ENCODE measurements around the gene PSEN1.

PSEN1 gene

DNA sequence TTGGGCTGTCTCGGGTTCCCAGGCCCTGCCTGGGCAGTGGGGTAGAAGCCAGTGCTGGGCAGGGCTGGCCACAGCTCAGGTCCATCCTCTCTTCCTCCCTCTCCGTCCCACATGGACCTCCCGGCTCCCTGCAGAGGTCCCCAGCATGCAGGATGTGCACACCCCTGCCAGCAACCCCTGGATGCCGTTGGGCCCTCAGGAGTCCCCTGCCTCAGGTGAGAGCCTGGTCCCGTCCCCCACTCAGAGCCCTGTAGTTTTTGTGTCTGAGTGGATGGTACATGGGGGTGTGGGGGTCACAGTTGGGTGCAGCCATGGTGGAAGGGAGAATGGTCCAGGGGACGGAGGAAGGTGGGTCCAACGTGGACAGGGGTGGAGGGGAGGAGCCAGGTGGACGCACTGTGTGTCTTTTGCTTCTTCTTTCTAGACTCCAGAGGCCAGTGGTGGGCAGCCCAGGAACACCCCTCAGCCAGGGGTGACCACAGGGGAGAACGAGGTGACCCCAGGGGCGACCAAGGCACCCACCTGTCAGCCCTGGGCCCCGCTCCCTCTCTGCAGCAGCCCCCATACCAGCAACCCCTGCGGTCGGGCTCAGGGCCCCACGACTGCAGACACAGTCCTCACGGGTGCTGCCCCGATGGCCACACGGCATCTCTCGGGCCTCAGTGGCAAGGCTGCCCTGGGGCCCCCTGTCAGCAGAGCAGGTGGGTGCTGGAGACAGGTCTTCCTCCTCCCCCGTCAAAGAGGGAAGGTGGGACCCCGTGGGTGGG lies 122.7 kb downstream of the PSEN1 start:
- no peak overlapping the region for H3K4me3 ChIP-seq (ENCODE audit: insufficient read depth, low read depth, low read length, poor library complexity, severe bottlenecking)
- H3K4me1 ChIP-seq (ENCODE audit: control insufficient read depth, insufficient read depth, low read length, poor library complexity, severe bottlenecking): no peaks in the 10 kb centered on the region
- no peaks in the 10 kb centered on the region for H3K27me3 ChIP-seq (replicated peaks; ENCODE audit: control insufficient read depth, insufficient read depth, low read length, poor library complexity, severe bottlenecking)
- H3K27ac ChIP-seq (ENCODE audit: insufficient read depth, low read length, poor library complexity, severe bottlenecking): no peak overlapping the region
- H3K9me3 ChIP-seq (ENCODE audit: control insufficient read depth, low read length): no peaks in the 10 kb centered on the region
- H3K36me3 ChIP-seq (ENCODE audit: control insufficient read depth, insufficient read depth, low read length): no peaks in the 10 kb centered on the region
- no peak for DNase-seq

DNA sequence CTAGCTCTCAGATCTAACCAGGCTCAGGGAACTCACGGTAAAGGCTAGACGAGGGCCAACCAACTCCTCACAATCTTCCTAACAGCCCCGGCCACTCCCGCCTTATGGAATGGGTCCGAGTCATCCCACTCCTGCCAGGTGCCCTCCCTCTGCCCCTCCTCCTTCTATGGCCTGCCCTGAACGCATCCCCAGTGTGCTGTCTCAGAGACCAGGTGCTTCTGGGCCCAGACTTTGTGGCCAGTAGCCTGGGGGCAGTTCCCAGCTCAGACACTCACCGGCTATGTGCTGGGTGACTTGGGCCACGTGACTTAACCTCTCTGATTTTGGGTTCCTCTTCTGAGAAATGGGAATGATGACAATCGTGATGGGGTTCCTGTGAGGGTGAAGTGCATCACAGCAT lies 123.5 kb downstream of the PSEN1 start:
- no peaks in the 10 kb centered on the region for H3K4me1 ChIP-seq (ENCODE audit: control insufficient read depth, insufficient read depth, low read length, poor library complexity, severe bottlenecking)
- H3K27ac ChIP-seq (ENCODE audit: insufficient read depth, low read length, poor library complexity, severe bottlenecking): no peak overlapping the region
- no peaks in the 10 kb centered on the region for H3K9me3 ChIP-seq (ENCODE audit: control insufficient read depth, low read length)
- H3K4me3 ChIP-seq (ENCODE audit: insufficient read depth, low read depth, low read length, poor library complexity, severe bottlenecking): no peak overlapping the region
- no peaks in the 10 kb centered on the region for H3K36me3 ChIP-seq (ENCODE audit: control insufficient read depth, insufficient read depth, low read length)
- no peak for DNase-seq
- no peaks in the 10 kb centered on the region for H3K27me3 ChIP-seq (replicated peaks; ENCODE audit: control insufficient read depth, insufficient read depth, low read length, poor library complexity, severe bottlenecking)

DNA sequence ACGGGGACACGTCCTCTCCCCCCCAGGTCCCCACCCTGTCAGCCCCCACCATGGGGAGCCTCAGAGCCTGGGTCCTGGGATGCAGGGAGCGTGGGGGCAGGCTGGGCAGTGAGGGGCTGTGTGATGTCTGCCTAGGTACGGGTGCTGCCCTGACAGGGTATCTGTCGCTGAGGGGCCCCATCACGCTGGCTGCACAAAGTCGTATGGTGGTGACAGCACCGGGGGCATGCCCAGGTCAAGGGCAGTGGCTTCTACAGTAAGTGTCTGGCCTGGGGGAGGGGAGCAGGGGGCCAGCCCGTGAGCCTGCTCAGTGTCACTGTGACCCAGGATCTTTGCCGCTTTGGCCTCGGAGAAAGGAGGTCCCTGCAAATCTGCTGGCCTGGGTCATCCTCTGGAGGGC lies 124.3 kb downstream of the PSEN1 start:
- H3K36me3 ChIP-seq (ENCODE audit: control insufficient read depth, insufficient read depth, low read length): no peaks in the 10 kb centered on the region
- H3K27ac ChIP-seq (ENCODE audit: insufficient read depth, low read length, poor library complexity, severe bottlenecking): no peak overlapping the region
- H3K27me3 ChIP-seq (replicated peaks; ENCODE audit: control insufficient read depth, insufficient read depth, low read length, poor library complexity, severe bottlenecking): no peaks in the 10 kb centered on the region
- H3K4me3 ChIP-seq (ENCODE audit: insufficient read depth, low read depth, low read length, poor library complexity, severe bottlenecking): no peak overlapping the region
- no peaks in the 10 kb centered on the region for H3K4me1 ChIP-seq (ENCODE audit: control insufficient read depth, insufficient read depth, low read length, poor library complexity, severe bottlenecking)
- no peak for DNase-seq
- no peaks in the 10 kb centered on the region for H3K9me3 ChIP-seq (ENCODE audit: control insufficient read depth, low read length)

DNA sequence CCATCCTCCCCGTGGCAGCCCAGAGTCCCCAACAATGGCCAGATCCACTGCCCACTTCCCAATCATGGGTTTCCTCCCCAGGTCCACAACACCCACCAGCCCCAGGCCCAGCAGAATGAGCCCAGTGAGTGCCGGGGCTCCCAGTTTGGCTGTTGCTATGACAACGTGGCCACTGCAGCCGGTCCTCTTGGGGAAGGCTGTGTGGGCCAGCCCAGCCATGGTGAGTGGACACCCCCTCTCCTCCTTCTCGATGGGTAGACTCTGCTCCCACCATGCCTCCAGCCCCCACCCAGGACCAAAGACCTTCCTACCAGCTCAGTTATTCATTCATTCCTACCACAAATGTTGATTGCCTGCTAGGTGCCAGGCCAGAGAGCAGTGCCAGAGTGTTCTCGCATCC lies 124.8 kb downstream of the PSEN1 start:
- DNase-seq: no peak
- Histone ChIP-seq H3K36me3 (ENCODE audit: control insufficient read depth, insufficient read depth, low read length) (no peaks in the 10 kb centered on the region), H3K4me3 (ENCODE audit: insufficient read depth, low read depth, low read length, poor library complexity, severe bottlenecking) (no peak overlapping the region), H3K27me3 (replicated peaks; ENCODE audit: control insufficient read depth, insufficient read depth, low read length, poor library complexity, severe bottlenecking) (no peaks in the 10 kb centered on the region), H3K27ac (ENCODE audit: insufficient read depth, low read length, poor library complexity, severe bottlenecking) (no peak overlapping the region), H3K4me1 (ENCODE audit: control insufficient read depth, insufficient read depth, low read length, poor library complexity, severe bottlenecking) (no peaks in the 10 kb centered on the region), H3K9me3 (ENCODE audit: control insufficient read depth, low read length) (no peaks in the 10 kb centered on the region)

DNA sequence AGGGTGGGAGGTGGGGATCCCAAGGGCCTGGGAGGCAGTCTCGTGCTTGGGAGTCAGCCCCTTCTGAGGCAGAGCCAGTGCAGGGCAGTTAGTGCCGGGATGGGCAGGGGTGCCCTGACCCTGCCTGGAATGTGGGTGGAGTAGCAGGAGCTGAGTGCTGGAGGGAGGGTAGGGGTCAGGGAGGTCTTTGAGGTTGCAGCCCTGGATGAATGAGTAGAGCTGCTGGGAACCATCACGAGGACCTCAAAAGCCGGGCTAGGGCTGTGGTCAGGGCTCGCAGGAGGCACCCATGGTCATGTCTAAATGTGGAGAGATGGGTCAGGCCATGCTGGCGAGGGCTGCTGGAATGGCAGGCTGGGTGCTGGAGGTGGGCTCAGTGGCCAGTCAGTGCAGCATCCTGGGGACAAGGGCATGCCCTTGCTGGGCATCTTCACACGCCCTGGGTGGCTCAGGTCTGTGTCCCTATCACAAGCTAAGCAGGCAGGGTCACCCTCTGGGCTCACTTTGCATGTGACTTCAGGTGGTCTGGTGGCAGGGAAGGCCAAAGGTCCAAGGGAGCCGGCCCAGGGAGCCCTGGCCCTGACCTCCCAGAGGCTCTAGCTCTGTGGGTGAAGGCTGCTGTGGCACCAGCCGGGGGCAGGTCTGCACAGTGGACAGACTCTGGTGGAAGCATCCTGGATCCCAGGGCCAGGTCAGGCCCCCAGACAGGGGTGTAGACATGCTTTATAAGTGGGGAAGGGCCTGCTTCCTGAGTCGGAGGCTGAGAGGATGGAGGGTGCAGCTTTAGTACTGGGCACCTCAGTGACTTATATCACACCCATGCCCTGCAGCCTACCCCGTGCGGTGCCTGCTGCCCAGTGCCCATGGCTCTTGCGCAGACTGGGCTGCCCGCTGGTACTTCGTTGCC lies 125.5 kb downstream of the PSEN1 start:
- no peak for DNase-seq
- Histone ChIP-seq H3K4me1 (ENCODE audit: control insufficient read depth, insufficient read depth, low read length, poor library complexity, severe bottlenecking) (no peaks in the 10 kb centered on the region), H3K4me3 (ENCODE audit: insufficient read depth, low read depth, low read length, poor library complexity, severe bottlenecking) (no peak overlapping the region), H3K27ac (ENCODE audit: insufficient read depth, low read length, poor library complexity, severe bottlenecking) (no peak overlapping the region), H3K27me3 (replicated peaks; ENCODE audit: control insufficient read depth, insufficient read depth, low read length, poor library complexity, severe bottlenecking) (no peaks in the 10 kb centered on the region), H3K9me3 (ENCODE audit: control insufficient read depth, low read length) (no peaks in the 10 kb centered on the region), H3K36me3 (ENCODE audit: control insufficient read depth, insufficient read depth, low read length) (no peaks in the 10 kb centered on the region)

DNA sequence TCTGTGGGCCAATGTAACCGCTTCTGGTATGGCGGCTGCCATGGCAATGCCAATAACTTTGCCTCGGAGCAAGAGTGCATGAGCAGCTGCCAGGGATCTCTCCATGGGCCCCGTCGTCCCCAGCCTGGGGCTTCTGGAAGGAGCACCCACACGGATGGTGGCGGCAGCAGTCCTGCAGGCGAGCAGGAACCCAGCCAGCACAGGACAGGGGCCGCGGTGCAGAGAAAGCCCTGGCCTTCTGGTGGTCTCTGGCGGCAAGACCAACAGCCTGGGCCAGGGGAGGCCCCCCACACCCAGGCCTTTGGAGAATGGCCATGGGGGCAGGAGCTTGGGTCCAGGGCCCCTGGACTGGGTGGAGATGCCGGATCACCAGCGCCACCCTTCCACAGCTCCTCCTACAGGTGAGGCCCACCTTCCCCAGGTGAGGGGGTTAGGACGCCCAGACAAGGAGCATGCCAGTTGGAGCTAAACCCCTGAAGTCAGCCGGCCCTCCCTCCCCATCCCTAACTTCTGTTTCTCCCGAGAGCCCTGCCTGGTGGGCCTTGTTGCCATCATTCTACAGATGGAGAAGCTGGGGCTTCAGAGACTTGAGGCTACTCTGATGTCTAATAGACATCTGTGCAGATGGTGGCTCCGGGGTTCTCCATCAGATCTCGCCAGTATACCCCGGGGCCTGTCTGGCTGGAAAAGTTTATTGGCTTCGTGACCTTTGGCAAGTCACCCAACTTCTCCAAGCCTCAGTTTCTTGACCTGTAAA lies 126.3 kb downstream of the PSEN1 start:
- Histone ChIP-seq H3K4me3 (ENCODE audit: insufficient read depth, low read depth, low read length, poor library complexity, severe bottlenecking) (no peak overlapping the region), H3K27me3 (replicated peaks; ENCODE audit: control insufficient read depth, insufficient read depth, low read length, poor library complexity, severe bottlenecking) (no peaks in the 10 kb centered on the region), H3K4me1 (ENCODE audit: control insufficient read depth, insufficient read depth, low read length, poor library complexity, severe bottlenecking) (no peaks in the 10 kb centered on the region), H3K9me3 (ENCODE audit: control insufficient read depth, low read length) (no peaks in the 10 kb centered on the region), H3K27ac (ENCODE audit: insufficient read depth, low read length, poor library complexity, severe bottlenecking) (no peak overlapping the region), H3K36me3 (ENCODE audit: control insufficient read depth, insufficient read depth, low read length) (no peaks in the 10 kb centered on the region)
- no peak for DNase-seq

DNA sequence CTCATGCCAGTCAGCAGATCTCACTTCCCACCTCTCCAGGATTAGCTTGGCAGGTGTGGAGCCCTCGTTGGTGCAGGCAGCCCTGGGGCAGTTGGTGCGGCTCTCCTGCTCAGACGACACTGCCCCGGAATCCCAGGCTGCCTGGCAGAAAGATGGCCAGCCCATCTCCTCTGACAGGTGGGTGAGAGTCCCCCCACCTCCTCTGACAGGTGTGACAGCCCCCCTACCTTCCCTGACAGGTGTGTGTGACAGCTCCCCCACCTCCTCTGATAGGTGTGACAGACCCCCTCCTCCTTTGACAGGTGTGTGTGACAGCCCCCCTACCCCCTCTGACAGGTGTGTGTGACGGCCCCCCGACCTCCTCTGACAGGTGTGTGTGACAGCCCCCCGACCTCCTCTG lies 127.3 kb downstream of the PSEN1 start:
- H3K4me3 ChIP-seq (ENCODE audit: insufficient read depth, low read depth, low read length, poor library complexity, severe bottlenecking): no peak overlapping the region
- DNase-seq: no peak
- H3K9me3 ChIP-seq (ENCODE audit: control insufficient read depth, low read length): no peaks in the 10 kb centered on the region
- no peak overlapping the region for H3K27ac ChIP-seq (ENCODE audit: insufficient read depth, low read length, poor library complexity, severe bottlenecking)
- no peaks in the 10 kb centered on the region for H3K4me1 ChIP-seq (ENCODE audit: control insufficient read depth, insufficient read depth, low read length, poor library complexity, severe bottlenecking)
- no peaks in the 10 kb centered on the region for H3K36me3 ChIP-seq (ENCODE audit: control insufficient read depth, insufficient read depth, low read length)
- H3K27me3 ChIP-seq (replicated peaks; ENCODE audit: control insufficient read depth, insufficient read depth, low read length, poor library complexity, severe bottlenecking): no peaks in the 10 kb centered on the region

DNA sequence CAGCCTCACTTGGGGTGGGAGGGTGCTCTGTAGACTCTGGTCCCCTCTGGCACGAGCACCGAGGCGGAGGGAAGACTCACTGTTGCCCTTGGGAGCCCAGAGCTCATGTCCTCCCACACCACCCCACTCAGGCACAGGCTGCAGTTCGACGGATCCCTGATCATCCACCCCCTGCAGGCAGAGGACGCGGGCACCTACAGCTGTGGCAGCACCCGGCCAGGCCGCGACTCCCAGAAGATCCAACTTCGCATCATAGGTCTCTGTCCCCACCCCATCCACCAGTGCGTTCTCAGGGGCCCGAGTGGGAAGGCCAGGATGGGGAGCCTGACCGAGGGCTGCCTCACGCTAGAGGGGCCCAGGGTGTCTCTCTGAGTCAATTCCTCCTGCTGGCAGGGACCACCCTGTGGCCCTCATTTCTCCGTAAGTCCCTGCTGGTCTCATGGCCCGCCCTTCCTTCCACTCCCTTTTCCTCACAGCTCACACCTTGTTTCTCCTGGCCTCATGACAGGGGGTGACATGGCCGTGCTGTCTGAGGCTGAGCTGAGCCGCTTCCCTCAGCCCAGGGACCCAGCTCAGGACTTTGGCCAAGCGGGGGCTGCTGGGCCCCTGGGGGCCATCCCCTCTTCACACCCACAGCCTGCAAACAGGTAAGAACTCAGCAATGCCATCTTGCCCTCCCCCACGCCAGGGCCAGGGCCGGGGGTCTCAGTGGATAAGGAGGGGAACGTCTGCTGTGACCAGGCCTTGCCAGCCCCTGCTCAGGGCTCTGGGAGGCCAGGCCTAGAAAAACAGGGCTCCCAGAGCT lies 128.0 kb downstream of the PSEN1 start:
- H3K27me3 ChIP-seq (replicated peaks; ENCODE audit: control insufficient read depth, insufficient read depth, low read length, poor library complexity, severe bottlenecking): no peaks in the 10 kb centered on the region
- DNase-seq: no peak
- no peaks in the 10 kb centered on the region for H3K4me1 ChIP-seq (ENCODE audit: control insufficient read depth, insufficient read depth, low read length, poor library complexity, severe bottlenecking)
- no peak overlapping the region for H3K27ac ChIP-seq (ENCODE audit: insufficient read depth, low read length, poor library complexity, severe bottlenecking)
- no peak overlapping the region for H3K4me3 ChIP-seq (ENCODE audit: insufficient read depth, low read depth, low read length, poor library complexity, severe bottlenecking)
- H3K9me3 ChIP-seq (ENCODE audit: control insufficient read depth, low read length): no peaks in the 10 kb centered on the region
- H3K36me3 ChIP-seq (ENCODE audit: control insufficient read depth, insufficient read depth, low read length): no peaks in the 10 kb centered on the region

DNA sequence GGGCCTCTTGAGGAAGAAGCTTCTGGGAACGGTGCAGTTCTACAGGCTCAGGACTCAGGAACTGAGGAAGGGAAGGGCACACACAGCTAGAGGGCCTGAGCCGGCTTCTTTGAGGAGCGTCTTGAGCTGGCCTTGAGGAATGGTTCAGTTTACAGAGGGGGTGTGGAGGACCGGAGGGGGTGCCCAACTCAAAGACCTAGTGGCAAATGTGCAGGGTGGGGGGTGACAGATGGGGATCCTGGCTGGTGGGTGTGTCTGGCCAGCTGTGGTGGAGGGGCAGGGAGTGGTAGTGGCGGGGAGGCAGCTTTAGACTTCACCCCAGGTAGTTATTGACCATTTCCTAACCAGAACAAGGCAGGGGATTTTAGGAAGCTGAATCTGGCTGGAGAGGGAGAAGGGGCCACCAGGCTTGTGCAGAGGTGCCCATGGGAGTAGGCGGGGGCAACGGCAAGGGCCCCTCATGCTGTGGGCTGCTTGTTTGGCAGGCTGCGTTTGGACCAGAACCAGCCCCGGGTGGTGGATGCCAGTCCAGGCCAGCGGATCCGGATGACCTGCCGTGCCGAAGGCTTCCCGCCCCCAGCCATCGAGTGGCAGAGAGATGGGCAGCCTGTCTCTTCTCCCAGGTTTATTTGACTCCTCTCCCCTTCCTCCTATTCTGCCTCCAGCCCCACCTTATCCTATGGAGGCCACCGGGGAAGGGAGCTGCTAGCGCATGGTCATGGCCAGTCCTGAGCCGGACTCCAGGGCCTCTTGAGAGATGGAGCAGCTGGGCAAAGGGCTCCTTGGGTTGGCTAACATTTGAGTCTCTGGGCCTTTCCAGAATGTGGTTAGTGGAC lies 128.8 kb downstream of the PSEN1 start:
- no peak for DNase-seq
- Histone ChIP-seq H3K9me3 (ENCODE audit: control insufficient read depth, low read length) (no peaks in the 10 kb centered on the region), H3K36me3 (ENCODE audit: control insufficient read depth, insufficient read depth, low read length) (no peaks in the 10 kb centered on the region), H3K4me1 (ENCODE audit: control insufficient read depth, insufficient read depth, low read length, poor library complexity, severe bottlenecking) (peaks cover 2% of the 10 kb centered on the region), H3K27ac (ENCODE audit: insufficient read depth, low read length, poor library complexity, severe bottlenecking) (no peak overlapping the region), H3K27me3 (replicated peaks; ENCODE audit: control insufficient read depth, insufficient read depth, low read length, poor library complexity, severe bottlenecking) (no peaks in the 10 kb centered on the region), H3K4me3 (ENCODE audit: insufficient read depth, low read depth, low read length, poor library complexity, severe bottlenecking) (no peak overlapping the region)
